ENCODE results near the gene B3GAT1. TPM values are rescaled to one million over a fixed set of nuclear protein-coding genes. Genes with fewer than 3 reads are reported as not detected.

The B3GAT1 gene
- total and polyA plus RNA-seq, 2 donors (not counting 1 experiment from before 2014, with no cell fraction given): under 0.01 TPM; not detected in 1

- Histone ChIP-seq H3K9me3 (ENCODE audit: control insufficient read depth, insufficient read depth, low read depth, low read length) (no peaks in the 10 kb centered on the region), H4K20me1 (ENCODE audit: control insufficient read depth, extremely low read depth, insufficient read depth, low read length) (no peaks in the 10 kb centered on the region), H3K79me2 (ENCODE audit: control insufficient read depth, insufficient read depth, low read length) (no peaks in the 10 kb centered on the region)
These were observed 18.4 kb downstream of the B3GAT1 start for GRCh38 chr11:134393638-134394037.

GRCh38 chr11:134392953-134393615 lies 19.0 kb downstream of the B3GAT1 start:
- no peak overlapping the region for H3K9ac ChIP-seq (ENCODE audit: insufficient read depth, low read length)
- no peaks in the 10 kb centered on the region for H4K20me1 ChIP-seq (ENCODE audit: control insufficient read depth, extremely low read depth, insufficient read depth, low read length)
- TF ChIP-seq EZH2 (IDR thresholded peaks at IDR 0.05; ENCODE audit: low read length, missing control alignments): no peak
- no peak for TF ChIP-seq CTCF (conservative IDR thresholded peaks at IDR 0.05 in 1 of 2, IDR thresholded peaks at IDR 0.05 in 1 of 2; ENCODE audit: low read depth in 1 of 2, low read length in 2 of 2)
- H3K27ac ChIP-seq (ENCODE audit: insufficient read depth, low read length): no peak overlapping the region
- no peaks in the 10 kb centered on the region for H3K4me1 ChIP-seq (ENCODE audit: control insufficient read depth, extremely low read depth, insufficient read depth, low read length)
- no peaks in the 10 kb centered on the region for H3K79me2 ChIP-seq (ENCODE audit: control insufficient read depth, insufficient read depth, low read length)
- H2AFZ ChIP-seq (ENCODE audit: low read length): no peak overlapping the region
- no peak for DNase-seq (ENCODE audit: low read depth in 2 of 2)
- no peaks in the 10 kb centered on the region for H3K9me3 ChIP-seq (ENCODE audit: control insufficient read depth, insufficient read depth, low read depth, low read length)
- no peak overlapping the region for H3K4me3 ChIP-seq (replicated peaks in 1 of 4; ENCODE audit: control extremely low read depth in 1 of 4, insufficient read depth in 1 of 4, low read depth in 3 of 4, low read length in 4 of 4)
- H3K27me3 ChIP-seq (ENCODE audit: control insufficient read depth, insufficient read depth, low read length): no peaks in the 10 kb centered on the region
- H3K36me3 ChIP-seq (ENCODE audit: control insufficient read depth, insufficient read depth, low read length): no peaks in the 10 kb centered on the region
- H3K4me2 ChIP-seq (ENCODE audit: extremely low read depth, insufficient read depth, low read length): no peak overlapping the region

More at GRCh38 chr11:134393638-134394037, 18.4 kb downstream of the B3GAT1 start:
- no peak overlapping the region for H3K9ac ChIP-seq (ENCODE audit: insufficient read depth, low read length)
- H3K27ac ChIP-seq (ENCODE audit: insufficient read depth, low read length): no peak overlapping the region
- no peak overlapping the region for H3K4me2 ChIP-seq (ENCODE audit: extremely low read depth, insufficient read depth, low read length)
- no peak for TF ChIP-seq EZH2 (IDR thresholded peaks at IDR 0.05; ENCODE audit: low read length, missing control alignments)
- no peak for TF ChIP-seq CTCF (conservative IDR thresholded peaks at IDR 0.05 in 1 of 2, IDR thresholded peaks at IDR 0.05 in 1 of 2; ENCODE audit: low read depth in 1 of 2, low read length in 2 of 2)
- H3K36me3 ChIP-seq (ENCODE audit: control insufficient read depth, insufficient read depth, low read length): no peaks in the 10 kb centered on the region
- no peaks in the 10 kb centered on the region for H3K27me3 ChIP-seq (ENCODE audit: control insufficient read depth, insufficient read depth, low read length)
- no peak overlapping the region for H2AFZ ChIP-seq (ENCODE audit: low read length)
- DNase-seq (ENCODE audit: low read depth in 2 of 2): no peak
- H3K4me3 ChIP-seq (replicated peaks in 1 of 4; ENCODE audit: control extremely low read depth in 1 of 4, insufficient read depth in 1 of 4, low read depth in 3 of 4, low read length in 4 of 4): no peak overlapping the region
- no peaks in the 10 kb centered on the region for H3K4me1 ChIP-seq (ENCODE audit: control insufficient read depth, extremely low read depth, insufficient read depth, low read length)

GRCh38 chr11:134391656-134392055 lies 20.4 kb downstream of the B3GAT1 start:
- no peak overlapping the region for H3K4me2 ChIP-seq (ENCODE audit: extremely low read depth, insufficient read depth, low read length)
- H3K9ac ChIP-seq (ENCODE audit: insufficient read depth, low read length): no peak overlapping the region
- H2AFZ ChIP-seq (ENCODE audit: low read length): no peak overlapping the region
- no peak overlapping the region for H3K4me3 ChIP-seq (replicated peaks in 1 of 4; ENCODE audit: control extremely low read depth in 1 of 4, insufficient read depth in 1 of 4, low read depth in 3 of 4, low read length in 4 of 4)
- H4K20me1 ChIP-seq (ENCODE audit: control insufficient read depth, extremely low read depth, insufficient read depth, low read length): no peaks in the 10 kb centered on the region
- no peak overlapping the region for H3K27ac ChIP-seq (ENCODE audit: insufficient read depth, low read length)
- H3K79me2 ChIP-seq (ENCODE audit: control insufficient read depth, insufficient read depth, low read length): no peaks in the 10 kb centered on the region
- no peaks in the 10 kb centered on the region for H3K36me3 ChIP-seq (ENCODE audit: control insufficient read depth, insufficient read depth, low read length)
- no peaks in the 10 kb centered on the region for H3K4me1 ChIP-seq (ENCODE audit: control insufficient read depth, extremely low read depth, insufficient read depth, low read length)
- no peaks in the 10 kb centered on the region for H3K9me3 ChIP-seq (ENCODE audit: control insufficient read depth, insufficient read depth, low read depth, low read length)
- DNase-seq (ENCODE audit: low read depth in 2 of 2): no peak
- H3K27me3 ChIP-seq (ENCODE audit: control insufficient read depth, insufficient read depth, low read length): no peaks in the 10 kb centered on the region
- TF ChIP-seq EZH2 (IDR thresholded peaks at IDR 0.05; ENCODE audit: low read length, missing control alignments) (no peak), CTCF (conservative IDR thresholded peaks at IDR 0.05 in 1 of 2, IDR thresholded peaks at IDR 0.05 in 1 of 2; ENCODE audit: low read depth in 1 of 2, low read length in 2 of 2) (no peak)

All from fibroblast of lung (primary cell).